ENCODE data around the gene CFAP77. TPM values are rescaled to one million over a fixed set of nuclear protein-coding genes. Genes with fewer than 3 reads are reported as not detected.

CFAP77 gene
- total and polyA plus RNA-seq, 2 of the 8 experiments (the other 6 are each of a cell fraction or from before 2014, with no cell fraction given) = 0.63 to 0.97 TPM

- Histone ChIP-seq H4K91ac (replicated peaks; ENCODE audit: insufficient read length, low read length) (no peak overlapping the region), H3K4me1 (replicated peaks in 1 of 4; ENCODE audit: control insufficient read depth in 3 of 4, insufficient read depth in 4 of 4, low read length in 3 of 4) (no peaks in the 10 kb centered on the region), H2BK5ac (ENCODE audit: low read depth, low read length) (no peak overlapping the region), H3K36me3 (ENCODE audit: control insufficient read depth in 2 of 4, insufficient read depth in 4 of 4, low read length in 3 of 4) (no peaks in the 10 kb centered on the region), H4K20me1 (replicated peaks in 1 of 2; ENCODE audit: control insufficient read depth in 1 of 2, insufficient read depth in 2 of 2, low read length in 2 of 2) (no peaks in the 10 kb centered on the region), H3K27ac (ENCODE audit: low read depth, low read length) (no peak overlapping the region), H3K79me1 (ENCODE audit: low read depth, low read length) (no peaks in the 10 kb centered on the region), H3K4me2 (ENCODE audit: insufficient read depth in 1 of 2, low read depth in 2 of 2, low read length in 2 of 2) (no peak overlapping the region), H3K18ac (ENCODE audit: extremely low read depth, low read length) (no peak overlapping the region), H3K56ac (replicated peaks; ENCODE audit: insufficient read length, low read depth, low read length) (no peak overlapping the region), H3K79me2 (ENCODE audit: control insufficient read depth in 1 of 2, insufficient read depth in 2 of 2, low read length in 2 of 2) (no peaks in the 10 kb centered on the region), H3K23me2 (ENCODE audit: low read depth, low read length) (peaks cover 9% of the 10 kb centered on the region; the same call in 1 of the 2 replicates), H3K27me3 (replicated peaks in 1 of 4; ENCODE audit: control insufficient read depth in 3 of 4, extremely low read depth in 1 of 4, insufficient read depth in 3 of 4, low read length in 3 of 4) (no peaks in the 10 kb centered on the region; a peak in 1 of 7 replicates), H2AFZ (ENCODE audit: low read length) (no peak overlapping the region), H3K9me3 (ENCODE audit: insufficient read depth in 2 of 2, low read depth in 1 of 2, low read length in 1 of 2) (no peaks in the 10 kb centered on the region), H2BK15ac (ENCODE audit: low read length) (no peak overlapping the region), H2BK20ac (ENCODE audit: low read length) (no peak overlapping the region), H3K4me3 (ENCODE audit: extremely low read depth in 1 of 4, insufficient read depth in 2 of 4, low read depth in 3 of 4, low read length in 4 of 4) (no peak overlapping the region), H2AK5ac (ENCODE audit: low read depth, low read length) (no peak overlapping the region), H3K9ac (replicated peaks in 1 of 4; ENCODE audit: extremely low read depth in 1 of 4, low read depth in 3 of 4, low read length in 3 of 4) (no peak overlapping the region), H3K4ac (replicated peaks; ENCODE audit: insufficient read length, low read depth, low read length) (no peak overlapping the region), H2BK120ac (replicated peaks; ENCODE audit: low read depth, low read length) (no peak overlapping the region), H4K8ac (ENCODE audit: extremely low read depth, insufficient read depth, low read length) (no peak overlapping the region), H2BK12ac (ENCODE audit: low read depth, low read length) (no peak overlapping the region), H3K14ac (ENCODE audit: insufficient read length) (no peak overlapping the region), H4K5ac (ENCODE audit: insufficient read length, low read depth, low read length) (no peak overlapping the region), H3K23ac (ENCODE audit: insufficient read length) (no peak overlapping the region)
- FAIRE-seq (no peak), DNase-seq (ENCODE audit: low read depth in 1 of 2, low spot score in 2 of 2) (no peak)
- ChIA-PET POLR2A (ENCODE audit: partially characterized antibody) (interaction anchor here (1.3 kb wide), 1 partner anchor 72 kb away, joined by 4 read pairs; no protein-coding TSS in a partner anchor), CTCF (ENCODE audit: partially characterized antibody) (interaction anchor here (0.7 to 2.4 kb wide), 11 partner anchors 11 to 103 kb away, joined by 3 to 16 read pairs (median 4); no protein-coding TSS in a partner anchor)
- WGBS, 2 experiments (ENCODE audit: extremely low coverage in 1 of 2, insufficient coverage in 1 of 2, insufficient read length in 1 of 2, insufficient replicate concordance in 2 of 2, low coverage in 1 of 2, low lambda C conversion rate in 2 of 2, missing lambda C conversion rate in 1 of 2) = 91% methylated on average over 21 of the region's 21 CpGs; no CpG with 5 or more reads in 1 of the 2 experiments
- TF ChIP-seq, protein P1, sequence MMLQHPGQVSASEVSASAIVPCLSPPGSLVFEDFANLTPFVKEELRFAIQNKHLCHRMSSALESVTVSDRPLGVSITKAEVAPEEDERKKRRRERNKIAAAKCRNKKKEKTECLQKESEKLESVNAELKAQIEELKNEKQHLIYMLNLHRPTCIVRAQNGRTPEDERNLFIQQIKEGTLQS (IDR thresholded peaks at IDR 0.05; ENCODE audit: insufficient read depth, low read depth, low read length) = no peak
- TF ChIP-seq EZH2 (IDR thresholded peaks at IDR 0.05; ENCODE audit: low read depth, low read length, severe bottlenecking) (no peak), SP1 (IDR thresholded peaks at IDR 0.05; ENCODE audit: low read depth, low read length) (no peak), RBBP5 (IDR thresholded peaks at IDR 0.05; ENCODE audit: borderline replicate concordance, low read depth, low read length) (no peak), BACH1 (IDR thresholded peaks at IDR 0.05; ENCODE audit: low read length) (no peak), KDM5A (IDR thresholded peaks at IDR 0.05; ENCODE audit: low read length) (no peak), RNF2 (IDR thresholded peaks at IDR 0.05; ENCODE audit: borderline replicate concordance, low read depth, low read length, missing control alignments, poor library complexity, severe bottlenecking) (no peak), CREB1 (IDR thresholded peaks at IDR 0.05) (no peak), RXRA (IDR thresholded peaks at IDR 0.05; ENCODE audit: insufficient read depth, low read depth, low read length) (no peak)
- TF ChIP-seq, protein P2, sequence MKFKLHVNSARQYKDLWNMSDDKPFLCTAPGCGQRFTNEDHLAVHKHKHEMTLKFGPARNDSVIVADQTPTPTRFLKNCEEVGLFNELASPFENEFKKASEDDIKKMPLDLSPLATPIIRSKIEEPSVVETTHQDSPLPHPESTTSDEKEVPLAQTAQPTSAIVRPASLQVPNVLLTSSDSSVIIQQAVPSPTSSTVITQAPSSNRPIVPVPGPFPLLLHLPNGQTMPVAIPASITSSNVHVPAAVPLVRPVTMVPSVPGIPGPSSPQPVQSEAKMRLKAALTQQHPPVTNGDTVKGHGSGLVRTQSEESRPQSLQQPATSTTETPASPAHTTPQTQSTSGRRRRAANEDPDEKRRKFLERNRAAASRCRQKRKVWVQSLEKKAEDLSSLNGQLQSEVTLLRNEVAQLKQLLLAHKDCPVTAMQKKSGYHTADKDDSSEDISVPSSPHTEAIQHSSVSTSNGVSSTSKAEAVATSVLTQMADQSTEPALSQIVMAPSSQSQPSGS (IDR thresholded peaks at IDR 0.05; ENCODE audit: low read length) = no peak
Observed at GRCh38 chr9:132517815-132518550, 108.0 kb downstream of the CFAP77 start.

All from H1 (cell line).